IPS-18c (cell line): ENCODE results near the gene PLAAT3.
"Not testable (repeated sequence)": the region's sequence is repeated elsewhere in the genome, so short reads cannot be mapped to it uniquely, and the experiment has no call there.

ENCODE experiments used
- H3K4me3 ChIP-seq: 2 replicates; pipeline ENCODE4 v1.7.0; 2013; ENCODE audit warnings: low read depth, mild to moderate bottlenecking, low read length, moderate library complexity; ENCODE audit not compliant: insufficient read depth
- H3K9me3 ChIP-seq: one replicate; pipeline ENCODE4 v1.6.1; 2013; ENCODE audit warnings: mild to moderate bottlenecking, low read length, moderate library complexity; ENCODE audit not compliant: control insufficient read depth, insufficient read depth

PLAAT3 gene

DNA sequence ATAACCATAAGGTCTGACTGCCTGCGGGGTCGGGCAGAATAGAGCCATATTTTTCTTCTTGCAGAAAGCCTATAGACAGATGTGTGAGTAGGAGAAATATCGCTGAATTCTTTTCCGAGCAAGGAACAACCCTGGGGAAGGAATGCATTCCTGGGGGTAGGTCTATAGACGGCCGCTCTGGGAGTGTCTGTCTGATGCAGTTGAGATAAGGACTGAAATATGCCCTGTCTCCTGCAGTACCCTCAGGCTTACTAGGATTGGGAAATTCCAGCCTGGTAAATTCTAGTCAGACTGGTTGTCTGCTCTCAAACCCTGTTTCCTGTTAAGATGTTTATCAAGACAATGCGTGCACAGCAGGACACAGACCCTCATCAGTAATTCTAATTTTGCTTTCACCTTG, 33.0 kb downstream of the PLAAT3 start:
- peaks cover 11% of the 10 kb centered on the region for H3K9me3 ChIP-seq
- H3K4me3 ChIP-seq: not testable (repeated sequence)

DNA sequence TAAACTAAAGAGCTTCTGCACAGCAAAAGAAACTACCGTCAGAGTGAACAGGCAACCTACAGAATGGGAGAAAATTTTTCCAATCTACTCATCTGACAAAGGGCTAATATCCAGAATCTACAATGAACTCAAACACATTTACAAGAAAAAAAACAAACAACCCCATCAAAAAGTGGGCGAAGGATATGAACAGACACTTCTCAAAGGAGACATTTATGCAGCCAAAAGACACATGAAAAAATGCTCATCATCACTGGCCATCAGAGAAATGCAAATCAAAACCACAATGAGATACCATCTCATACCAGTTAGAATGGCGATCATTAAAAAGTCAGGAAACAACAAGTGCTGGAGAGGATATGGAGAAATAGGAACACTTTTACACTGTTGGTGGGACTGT, 35.4 kb downstream of the PLAAT3 start:
- not testable (repeated sequence) for H3K4me3 ChIP-seq
- peaks cover 11% of the 10 kb centered on the region for H3K9me3 ChIP-seq

DNA sequence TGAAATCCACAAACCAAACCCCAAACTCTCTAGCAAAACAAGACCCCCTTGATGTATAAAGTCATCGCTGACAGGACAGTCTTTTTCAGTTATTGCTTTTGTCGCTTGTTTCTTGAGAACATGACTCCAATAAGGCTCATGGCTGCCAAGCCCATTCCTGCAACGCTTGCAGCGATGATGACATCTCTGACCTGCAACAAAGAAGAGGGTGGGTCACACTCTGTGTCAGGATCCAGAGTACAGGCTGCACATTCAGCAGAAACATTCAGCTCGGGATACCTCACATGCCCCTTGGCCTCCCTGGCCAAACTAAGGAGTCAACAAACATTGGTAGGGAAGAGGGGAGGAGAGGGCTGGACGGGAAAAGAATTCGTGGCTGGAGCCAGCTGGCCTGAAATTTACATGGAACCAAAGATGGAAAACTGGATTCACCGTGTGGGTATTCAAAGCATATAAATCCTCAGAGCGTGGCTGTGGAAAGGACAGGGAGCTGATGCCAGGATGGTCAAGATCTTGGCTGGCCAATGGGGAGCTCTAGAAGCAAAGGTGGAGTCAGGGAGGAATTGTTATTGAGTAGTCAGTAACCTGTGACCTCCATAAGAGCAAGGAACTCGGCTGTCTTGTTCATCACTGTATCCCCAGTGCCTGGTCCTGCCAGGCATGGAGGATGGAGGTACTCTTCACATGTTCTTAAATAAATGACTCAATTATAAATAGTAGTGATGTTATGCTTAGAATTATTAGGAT, 39.2 kb downstream of the PLAAT3 start:
- no peaks in the 10 kb centered on the region for H3K9me3 ChIP-seq
- H3K4me3 ChIP-seq: no peak overlapping the region

DNA sequence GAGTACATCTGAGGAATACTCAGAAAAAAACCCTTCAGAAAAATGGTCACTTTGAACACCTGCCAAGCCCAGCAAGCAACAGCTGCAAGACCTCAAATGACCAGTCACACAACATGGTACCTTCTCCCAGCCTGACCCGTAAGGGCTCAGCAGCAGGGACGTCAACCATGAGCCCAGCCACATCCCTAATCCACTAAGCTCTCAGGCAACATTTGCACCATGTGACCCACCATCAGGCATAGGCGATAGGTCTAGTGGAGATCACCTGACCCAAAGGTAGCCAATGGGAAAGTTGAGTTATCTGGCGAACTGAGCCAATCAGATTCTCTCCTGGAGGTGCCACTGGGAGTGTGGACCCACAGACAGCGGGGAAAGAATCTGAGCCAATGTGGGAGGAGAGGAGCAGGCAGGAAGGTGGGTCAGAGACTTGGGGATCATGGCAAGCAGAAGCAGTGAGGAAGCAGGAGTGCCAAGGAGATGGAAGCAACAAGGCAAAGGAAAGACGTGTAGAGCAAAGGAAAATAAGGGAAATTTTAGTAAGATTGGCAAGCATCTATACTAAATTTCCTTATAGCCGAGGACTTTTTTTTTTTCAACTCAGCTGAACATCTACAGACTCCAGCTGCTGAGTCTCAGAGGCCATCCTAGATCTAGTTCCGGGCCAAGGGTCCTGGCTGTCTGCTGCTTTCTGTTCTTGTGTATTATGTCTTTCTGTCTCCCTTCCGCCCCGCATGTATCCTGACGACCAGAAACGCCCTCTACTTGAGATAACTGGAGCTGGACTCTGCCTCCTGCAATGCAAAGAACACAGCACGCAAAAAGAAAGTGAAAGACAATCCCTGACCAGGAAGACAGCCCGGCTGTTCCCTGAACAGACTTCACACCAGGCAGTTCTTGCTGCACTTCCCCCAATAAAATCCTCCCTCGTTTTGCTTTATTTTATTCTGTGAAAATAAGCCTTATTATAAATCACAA, 40.1 kb downstream of the PLAAT3 start:
- Histone ChIP-seq H3K9me3 (no peaks in the 10 kb centered on the region), H3K4me3 (no peak overlapping the region)

DNA sequence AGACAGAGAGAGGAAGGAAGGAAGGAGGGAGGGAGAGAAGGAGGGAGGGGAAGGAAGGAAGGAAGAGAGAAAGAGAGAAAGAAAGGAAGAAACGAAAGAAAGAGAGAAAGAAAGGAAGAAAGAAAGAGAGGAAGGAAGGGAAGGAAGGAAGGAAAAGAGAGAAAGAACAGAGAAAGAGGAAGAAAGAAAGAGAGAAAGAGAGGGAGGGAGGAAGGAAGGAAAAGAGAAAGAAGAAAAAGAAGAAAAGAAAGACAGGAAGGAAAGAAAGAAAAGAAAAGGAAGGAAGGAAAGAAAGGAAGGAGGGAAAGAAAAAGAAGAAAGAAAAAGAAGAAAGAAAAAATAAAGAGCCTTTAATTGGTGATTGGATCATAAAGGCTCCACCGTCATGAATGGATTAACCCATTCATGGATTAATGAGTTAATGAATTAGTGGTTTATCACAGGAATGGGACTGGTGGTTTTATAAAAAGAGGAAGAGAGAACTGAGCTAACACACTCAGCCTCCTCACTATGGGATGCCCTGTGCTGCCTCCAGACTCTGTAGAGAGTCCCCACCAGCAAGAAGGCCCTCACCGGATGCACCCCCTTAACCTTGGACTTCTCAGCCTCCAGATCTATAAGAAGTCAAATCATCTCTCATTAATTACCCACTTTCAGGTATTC, 42.1 kb downstream of the PLAAT3 start:
- Histone ChIP-seq H3K9me3 (no peaks in the 10 kb centered on the region), H3K4me3 (no peak overlapping the region)

DNA sequence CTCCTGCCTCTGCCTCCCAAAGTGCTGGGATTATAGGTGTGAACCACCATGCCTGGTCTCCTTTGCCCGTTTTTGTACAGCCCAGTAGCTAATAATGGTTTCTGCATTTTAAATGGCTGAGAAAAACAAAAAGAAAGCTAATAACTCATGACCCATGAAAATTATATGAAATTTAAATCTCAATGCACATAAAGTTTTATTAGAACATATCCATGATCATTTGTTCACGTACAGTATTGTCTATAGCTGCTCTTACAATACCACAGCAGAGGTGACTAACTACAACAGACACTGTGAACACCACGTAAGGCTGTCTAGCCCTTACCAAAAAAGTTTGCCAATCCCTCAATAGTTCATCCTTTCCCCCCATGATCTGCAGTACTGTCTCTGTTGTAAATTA, 44.7 kb downstream of the PLAAT3 start:
- Histone ChIP-seq H3K4me3 (no peak overlapping the region), H3K9me3 (no peaks in the 10 kb centered on the region)

DNA sequence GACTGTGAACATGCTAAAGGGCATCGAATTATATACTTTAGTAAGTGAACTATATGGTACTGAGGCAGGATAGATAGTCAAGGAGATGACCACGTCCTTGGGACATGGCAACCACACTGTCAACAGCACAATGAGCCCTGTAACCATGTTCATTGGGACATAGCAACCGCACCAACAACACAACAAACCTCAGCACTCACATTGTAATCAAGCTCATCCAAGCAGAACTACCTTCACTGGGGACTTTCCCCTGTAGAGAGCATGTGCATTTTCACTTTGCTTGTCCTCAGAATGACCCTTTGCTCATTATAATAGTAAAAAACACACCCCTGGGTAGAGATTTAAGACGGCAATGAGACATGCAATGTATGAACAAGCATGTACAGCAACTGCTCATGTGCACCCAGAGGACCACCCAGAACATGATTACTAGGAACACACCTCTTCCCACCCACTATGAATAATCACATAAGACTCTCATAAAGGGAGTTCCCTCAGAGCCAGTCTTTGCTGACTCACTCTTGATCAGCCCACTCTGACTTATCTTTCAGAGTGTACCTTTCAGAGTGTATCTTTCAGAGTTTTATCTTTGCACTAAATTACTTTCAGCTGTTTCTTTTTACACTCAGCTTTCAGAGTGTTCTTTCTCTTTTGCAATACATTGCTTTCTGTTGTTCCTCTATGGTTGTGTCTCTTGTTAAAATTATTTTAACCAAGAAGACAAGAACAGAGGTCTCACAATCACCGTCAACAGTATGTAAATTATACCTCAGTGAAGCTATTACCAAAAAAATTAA, 47.0 kb downstream of the PLAAT3 start:
- Histone ChIP-seq H3K9me3 (no peaks in the 10 kb centered on the region), H3K4me3 (no peak overlapping the region)

DNA sequence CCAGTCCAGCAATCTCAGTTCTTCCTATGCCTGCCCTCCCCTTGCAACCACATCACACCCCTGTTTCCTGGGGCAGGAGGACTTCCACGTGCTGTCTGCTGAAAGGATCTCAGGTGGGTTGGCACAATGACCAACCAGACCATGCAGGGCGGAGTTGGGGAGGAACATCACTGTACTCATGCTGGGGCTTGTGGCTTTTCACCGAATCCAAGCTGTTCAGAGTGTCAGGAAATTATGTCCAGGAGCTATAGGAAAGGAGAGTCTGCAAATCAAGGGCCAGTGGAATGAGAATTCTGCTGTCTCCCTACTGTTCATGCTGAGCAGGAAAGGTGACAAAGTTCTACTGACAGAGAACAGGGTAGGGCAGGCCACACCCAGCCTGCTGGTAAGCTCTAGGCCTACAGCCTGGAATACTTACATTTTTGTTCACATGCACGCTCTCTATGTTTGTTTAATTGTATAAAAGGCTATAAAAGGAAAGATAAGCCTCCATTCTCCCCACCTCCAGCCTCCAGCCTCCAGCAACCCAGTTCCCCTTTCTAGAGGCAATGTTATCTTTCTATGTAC, 49.4 kb downstream of the PLAAT3 start:
- no peak overlapping the region for H3K4me3 ChIP-seq
- H3K9me3 ChIP-seq: no peaks in the 10 kb centered on the region

DNA sequence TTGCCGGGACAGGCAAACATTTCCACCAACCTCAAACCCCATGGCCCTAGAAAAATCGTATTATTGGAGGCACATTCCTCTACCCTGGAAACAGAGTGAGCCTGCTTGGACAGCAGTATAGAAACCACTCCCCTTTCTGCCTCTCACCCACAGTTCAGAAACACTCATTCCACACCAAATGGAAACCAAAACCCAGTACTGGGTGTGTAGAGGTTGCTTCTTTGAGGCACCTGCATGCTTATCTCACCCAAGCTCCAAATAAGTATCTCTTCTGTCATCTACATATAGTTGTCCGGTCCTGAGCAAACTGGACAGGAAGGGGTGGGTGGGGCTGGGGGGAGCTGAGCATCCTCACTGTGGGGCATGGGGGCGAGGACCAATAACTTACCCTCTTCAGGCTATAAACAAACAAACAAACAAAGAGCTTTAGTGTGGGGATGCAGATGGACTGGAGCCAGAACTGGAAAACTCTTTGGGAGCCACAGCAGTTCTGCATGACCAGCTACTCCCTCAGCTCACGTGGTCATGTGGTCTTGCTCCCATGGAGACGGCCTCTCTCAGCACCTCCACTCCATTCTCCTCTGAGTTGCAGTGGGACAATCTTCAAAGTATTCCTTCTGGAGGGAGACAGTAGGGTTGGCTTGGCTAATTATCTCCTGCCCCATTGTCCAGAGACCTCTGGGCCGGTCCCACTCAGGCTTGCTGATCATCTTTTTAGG, 50.0 kb downstream of the PLAAT3 start:
- Histone ChIP-seq H3K4me3 (no peak overlapping the region), H3K9me3 (no peaks in the 10 kb centered on the region)

DNA sequence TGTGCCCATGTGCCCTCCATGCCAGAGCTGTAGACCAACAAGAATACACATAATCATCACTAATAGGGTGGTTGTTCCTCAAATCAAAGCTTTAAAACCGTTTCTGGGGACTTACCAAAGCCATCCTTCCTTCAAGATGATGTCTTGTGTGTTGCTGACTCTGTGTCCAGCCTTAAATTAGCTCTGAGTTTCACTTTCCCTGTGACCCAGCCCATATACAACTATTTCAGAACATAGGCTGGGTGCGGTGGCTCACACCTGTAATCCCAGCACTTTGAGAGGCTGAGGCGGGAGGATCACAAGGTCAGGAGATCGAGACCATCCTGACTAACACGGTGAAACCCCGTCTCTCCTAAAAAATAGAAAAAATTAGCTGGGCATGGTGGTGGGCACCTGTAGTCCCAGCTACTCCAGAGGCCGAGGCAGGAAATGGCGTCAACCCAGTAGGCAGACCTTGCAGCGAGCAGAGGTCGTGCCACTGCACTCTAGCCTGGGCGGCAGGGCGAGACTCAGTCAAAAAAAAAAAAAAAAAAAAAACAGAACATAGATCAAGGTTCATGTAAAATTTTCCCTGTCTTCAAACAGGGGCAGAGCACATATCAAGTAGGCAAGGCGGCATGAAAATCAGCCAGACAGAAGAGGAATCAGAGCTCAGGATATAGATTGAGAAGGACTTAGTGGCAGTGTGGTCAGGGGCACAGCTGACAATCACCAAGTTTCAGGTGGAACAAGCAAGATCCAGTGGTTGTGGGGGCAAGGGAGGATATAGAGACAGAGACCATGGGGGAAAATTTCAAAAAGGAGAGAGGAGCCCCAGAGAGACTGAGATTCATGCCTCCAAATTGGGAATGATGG, 50.8 kb downstream of the PLAAT3 start, which contains the start of gene PLAAT2:
TSS of gene PLAAT2 (minus strand) at position 179 of the 855 bp plus-strand sequence. CDS start at position 124, 55 bp downstream.
- Histone ChIP-seq H3K4me3 (no peak within 1 kb of the TSS), H3K9me3 (no peaks in the 10 kb centered on the region)

DNA sequence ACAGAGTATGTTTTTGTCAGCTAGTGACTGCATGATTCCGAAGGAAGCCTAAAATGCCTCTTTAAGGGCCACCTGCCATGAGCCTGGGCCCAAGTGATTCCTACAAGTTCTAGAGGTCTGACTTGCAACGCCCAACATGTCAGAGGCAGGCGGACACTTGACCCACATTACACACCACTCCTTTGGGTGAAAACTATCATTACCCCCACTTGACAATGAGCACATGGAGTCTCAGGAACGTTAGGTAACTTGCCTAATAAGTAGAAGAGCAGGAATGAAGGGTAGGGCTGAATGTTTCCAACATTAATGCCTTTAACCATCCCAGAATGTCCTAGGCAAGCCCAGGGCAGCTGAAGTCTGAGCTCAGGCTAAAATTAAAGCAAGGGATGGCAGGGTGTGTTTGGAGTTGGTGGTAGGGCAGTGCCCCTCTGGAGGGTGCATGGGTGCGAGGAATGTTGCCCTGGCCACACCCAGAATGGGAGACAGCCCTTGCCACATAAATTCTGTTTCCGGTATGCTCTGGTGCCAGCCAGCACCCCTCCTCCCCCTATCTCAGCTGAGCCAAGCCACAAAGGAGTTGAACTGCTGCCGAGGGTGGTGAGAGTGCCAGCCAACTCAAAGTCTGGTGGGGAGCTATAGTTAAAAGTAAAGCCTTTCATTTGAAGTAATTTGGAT, 53.6 kb downstream of the PLAAT3 start:
- H3K4me3 ChIP-seq: no peak overlapping the region

DNA sequence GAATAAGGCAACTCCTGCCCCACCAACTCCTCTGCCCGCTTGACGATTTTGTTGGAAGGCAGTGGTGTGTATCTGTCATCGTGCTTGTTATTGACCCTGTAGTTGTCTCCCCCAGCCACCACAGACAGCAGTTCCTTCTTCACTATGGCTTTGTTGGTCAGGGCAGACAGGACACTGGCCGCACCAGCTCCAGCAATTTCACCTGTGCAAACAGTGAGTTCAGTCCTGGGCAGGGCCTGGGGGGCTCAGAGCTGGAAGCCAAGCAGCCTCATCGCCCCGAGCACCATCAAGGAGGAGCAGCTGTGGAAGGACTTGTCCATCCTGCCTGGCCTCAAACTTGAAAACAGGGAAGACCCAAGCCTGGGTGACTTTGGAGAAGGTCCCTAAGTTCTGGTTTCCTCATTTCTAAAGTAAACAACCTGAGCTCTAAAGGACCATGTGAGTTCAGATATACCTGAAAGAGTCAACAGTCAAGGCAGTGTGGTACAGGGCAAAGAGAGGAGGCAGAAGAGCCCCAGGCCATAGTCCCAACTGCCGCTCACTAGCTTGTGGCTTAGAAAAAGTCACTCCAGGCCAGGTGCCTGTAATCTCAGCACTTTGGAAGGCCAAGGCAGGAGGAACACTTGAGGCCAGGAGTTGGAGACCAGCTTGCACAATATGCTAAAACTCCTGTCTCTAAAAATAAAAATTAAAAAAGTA, 55.6 kb downstream of the PLAAT3 start:
- H3K4me3 ChIP-seq: no peak overlapping the region
- no peaks in the 10 kb centered on the region for H3K9me3 ChIP-seq

More for the DNA sequence above, 53.6 kb downstream of the PLAAT3 start:
- no peaks in the 10 kb centered on the region for H3K9me3 ChIP-seq

DNA sequence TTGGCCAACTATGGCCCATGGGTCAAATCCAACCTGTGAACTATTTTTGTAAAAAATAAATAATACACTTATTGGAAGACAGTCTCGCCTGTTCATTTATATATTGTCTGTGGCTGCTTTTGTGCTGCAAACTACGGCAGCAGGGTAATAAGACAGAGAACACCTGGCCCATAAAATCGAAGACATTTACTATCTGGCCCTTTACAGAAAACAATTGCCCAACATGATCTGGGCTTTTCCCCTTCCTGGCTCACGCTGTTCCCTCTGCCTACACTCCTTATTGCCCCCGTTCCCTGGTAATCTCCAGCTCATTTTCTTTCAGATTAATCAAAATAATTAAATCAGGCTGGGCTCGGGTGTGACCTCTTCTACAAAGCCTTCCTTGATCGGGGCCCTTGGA, 56.7 kb downstream of the PLAAT3 start:
- H3K4me3 ChIP-seq: no peak overlapping the region
- no peaks in the 10 kb centered on the region for H3K9me3 ChIP-seq

DNA sequence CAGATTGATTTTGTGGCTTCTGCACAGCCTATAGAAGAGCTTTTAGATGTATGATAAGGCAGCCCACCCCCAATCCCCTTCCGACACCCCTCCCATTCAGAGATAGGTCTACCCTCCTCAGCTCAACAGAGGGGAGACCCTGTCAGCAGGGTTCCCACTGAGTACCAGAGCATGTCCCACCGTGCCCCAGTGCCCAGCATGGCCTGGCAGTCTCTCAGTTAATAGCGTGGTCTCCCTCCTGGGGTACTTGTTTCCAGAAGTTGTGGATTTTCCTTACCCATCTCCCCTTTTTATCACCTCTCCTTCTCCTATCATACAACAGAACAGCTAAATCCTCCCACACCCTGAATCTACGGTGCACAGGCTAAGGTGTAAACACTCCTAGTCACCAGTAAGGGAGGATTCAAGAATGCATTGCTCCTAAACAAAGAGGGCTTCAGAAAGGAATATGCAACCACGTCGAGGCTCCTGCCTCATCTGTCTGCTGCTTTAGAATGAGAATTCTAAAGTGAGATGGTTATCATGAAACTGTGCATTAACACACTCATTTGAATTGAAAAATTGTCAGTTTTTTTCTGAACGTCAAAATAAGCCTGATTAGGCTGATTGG, 57.7 kb downstream of the PLAAT3 start:
- no peaks in the 10 kb centered on the region for H3K9me3 ChIP-seq
- no peak overlapping the region for H3K4me3 ChIP-seq
